Bronchial epithelial cell (primary cell): ENCODE measurements around the gene KIF25. TPM values are rescaled to one million over a fixed set of nuclear protein-coding genes. Genes with fewer than 3 reads are reported as not detected.

Experiments used
- DNase-seq: peaks from one replicate; pipeline ENCODE4 v3.0.0-alpha.2; 2010; ENCODE audit warnings: low read depth
- FAIRE-seq: peaks from 2 replicates; lab custom pipeline; 2011; peaks lifted over from hg19 to GRCh38; lab: Jason Lieb, UNC
- H3K27me3 ChIP-seq: 2 replicates; pipeline ENCODE4 v1.5.1; 2011; ENCODE audit warnings: low read length; ENCODE audit not compliant: control insufficient read depth, insufficient read depth
- H3K36me3 ChIP-seq: 2 replicates; pipeline ENCODE4 v1.5.1; 2011; ENCODE audit warnings: low read length; ENCODE audit not compliant: control insufficient read depth, insufficient read depth
- H3K4me3 ChIP-seq: 2 replicates; pipeline ENCODE4 v1.5.1; 2011; ENCODE audit warnings: mild to moderate bottlenecking, low read depth, low read length, control low read depth
- CTCF ChIP-seq: IDR thresholded peaks from 2 replicates; pipeline ENCODE4 v1.5.1; 2011; ENCODE audit warnings: mild to moderate bottlenecking, moderate library complexity, low read length, control low read depth, inconsistent platforms; ENCODE audit not compliant: insufficient read depth, severe bottlenecking
- total RNA-seq: library from RNA; depleted of rRNA; stranded (reverse); fragments of >200 nt; gene quantifications from 2 replicates; pipeline ENCODE4 v1.2.1, GENCODE V29; 2014

KIF25 gene
- total RNA-seq, 1 donor from 2014 or later: not detected

- Histone ChIP-seq H3K36me3 (no peaks in the 10 kb centered on the region), H3K4me3 (no peak overlapping the region), H3K27me3 (peaks cover 8% of the 10 kb centered on the region)
- FAIRE-seq (no peak), DNase-seq (peak; percentile 43)
- no peak for TF ChIP-seq CTCF
Measured at GRCh38 chr6:168016721-168017525, 19.5 kb downstream of the KIF25 start.

DNA sequence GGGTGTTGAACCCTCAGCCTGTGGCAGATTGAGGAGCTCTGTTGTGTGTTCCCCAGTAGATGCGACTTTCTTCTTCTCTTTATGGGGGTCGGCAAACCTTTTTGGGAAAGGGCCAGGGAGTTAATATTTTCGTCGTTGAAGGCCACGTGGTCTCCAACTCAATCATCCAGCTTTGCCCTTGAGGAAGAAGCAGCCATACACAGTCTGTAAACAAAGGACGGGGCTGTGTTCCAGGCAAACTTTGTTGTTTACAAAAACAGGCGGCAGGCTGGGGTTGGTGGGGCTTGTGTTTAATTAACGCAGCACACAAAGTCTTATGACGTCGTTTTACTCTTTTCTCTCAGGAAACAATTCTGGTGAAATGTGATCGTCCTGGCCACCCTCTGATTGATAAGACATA, 20.2 kb downstream of the KIF25 start:
- no peak for TF ChIP-seq CTCF

DNA sequence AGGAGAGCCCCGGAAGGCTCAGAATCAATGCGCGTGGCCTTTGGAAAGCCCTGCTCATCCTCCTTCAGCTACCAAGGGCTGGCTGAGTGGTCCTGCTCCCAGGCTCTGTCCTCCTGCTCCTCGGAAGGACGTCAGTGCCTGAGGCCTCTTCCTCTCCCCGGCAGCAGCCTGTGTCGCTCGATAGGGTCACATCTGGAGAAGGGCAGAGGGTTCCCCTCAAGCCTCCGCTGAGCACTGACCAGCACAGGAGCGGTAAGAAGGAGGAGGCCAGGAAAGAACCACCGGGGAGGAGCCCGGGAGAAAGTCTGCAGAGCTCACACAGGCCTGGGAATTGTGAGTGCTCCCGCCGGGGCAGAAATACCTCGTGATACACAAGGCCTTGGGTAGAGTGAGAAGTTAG, 21.2 kb downstream of the KIF25 start:
- no peak for DNase-seq
- TF ChIP-seq CTCF: no peak
- H3K36me3 ChIP-seq: no peaks in the 10 kb centered on the region
- no peak for FAIRE-seq
- no peak overlapping the region for H3K4me3 ChIP-seq
- peaks cover 6% of the 10 kb centered on the region for H3K27me3 ChIP-seq

More for the DNA sequence above, 20.2 kb downstream of the KIF25 start:
- Histone ChIP-seq H3K27me3 (peaks cover 8% of the 10 kb centered on the region), H3K4me3 (no peak overlapping the region), H3K36me3 (no peaks in the 10 kb centered on the region)
- DNase-seq (no peak), FAIRE-seq (no peak)

DNA sequence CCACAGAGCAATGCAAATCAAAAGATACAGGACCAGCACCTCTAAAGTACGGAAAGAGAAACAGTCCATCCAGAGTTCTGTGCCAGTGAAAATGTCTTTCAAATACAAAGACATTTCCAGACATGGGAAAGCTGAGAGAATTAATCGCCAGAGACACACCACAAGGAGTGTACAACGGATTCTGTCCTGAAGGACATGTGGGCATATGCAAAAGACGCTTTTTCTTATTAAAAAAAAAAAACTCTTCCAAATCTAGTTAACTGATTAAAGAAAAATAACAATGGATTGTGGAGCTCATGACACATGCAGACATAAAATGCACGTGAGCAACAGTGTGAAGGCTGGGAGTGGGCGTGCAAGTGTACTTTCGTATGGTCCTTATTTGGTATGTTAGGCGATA, 22.8 kb downstream of the KIF25 start:
- no peak for DNase-seq
- TF ChIP-seq CTCF: no peak
- no peak for FAIRE-seq
- Histone ChIP-seq H3K27me3 (peaks cover 6% of the 10 kb centered on the region), H3K4me3 (no peak overlapping the region), H3K36me3 (no peaks in the 10 kb centered on the region)

GRCh38 chr6:168021581-168021980, 24.1 kb downstream of the KIF25 start:
- FAIRE-seq: no peak

More at GRCh38 chr6:168021581-168021980, 24.1 kb downstream of the KIF25 start:
- H3K36me3 ChIP-seq: no peaks in the 10 kb centered on the region
- H3K27me3 ChIP-seq: peaks cover 2% of the 10 kb centered on the region
- no peak for DNase-seq
- TF ChIP-seq CTCF: no peak
- H3K4me3 ChIP-seq: no peak overlapping the region
